ENCODE measurements around the gene MLLT10. TPM values are rescaled to one million over a fixed set of nuclear protein-coding genes. Genes with fewer than 3 reads are reported as not detected.

MLLT10 gene
- total RNA-seq, 1 donor from 2014 or later = 61.3 TPM

DNA sequence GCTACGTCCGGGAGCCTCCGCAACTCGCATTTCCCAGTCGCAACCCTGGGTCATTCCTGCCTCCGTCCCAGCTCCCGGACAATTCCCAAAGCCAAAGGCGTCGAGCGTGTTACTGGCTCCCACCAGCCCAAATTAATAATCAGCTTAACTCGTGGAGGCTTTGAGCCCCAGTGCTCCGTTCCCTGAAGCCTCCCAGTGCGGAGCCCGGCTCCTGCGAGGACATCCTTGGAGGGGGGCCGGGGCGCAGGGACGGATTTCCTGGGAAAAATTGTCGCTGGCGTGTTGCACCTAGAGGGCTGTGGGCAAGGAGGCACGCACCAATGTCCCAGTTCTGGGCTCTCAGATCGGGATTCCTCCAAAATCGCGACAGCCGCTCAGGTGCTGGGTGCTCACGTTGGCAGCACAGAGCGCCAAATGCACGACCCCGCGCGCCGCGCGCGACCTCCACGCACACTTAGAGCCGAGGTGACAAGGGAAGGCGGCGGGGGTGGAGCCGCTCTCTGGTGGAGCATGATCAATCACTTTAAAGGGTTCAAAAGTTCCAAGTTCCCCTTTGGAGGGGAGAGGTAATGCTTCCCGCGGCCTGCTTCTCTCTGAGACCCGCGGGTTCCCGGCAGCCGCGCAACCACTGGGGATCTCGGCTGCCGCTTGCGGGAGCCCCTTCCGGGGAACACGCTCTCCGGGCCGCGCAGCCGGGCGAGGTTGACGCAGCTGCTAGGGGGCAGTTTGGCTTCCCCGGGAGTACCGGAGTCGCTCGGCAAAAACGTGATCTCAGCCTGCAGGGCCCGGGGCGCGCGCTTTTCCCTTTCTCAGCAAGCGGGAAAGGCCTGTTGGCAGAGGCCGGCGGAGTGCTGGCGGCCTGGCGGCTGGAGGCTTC, 34.1 kb upstream of the MLLT10 start:
- Histone ChIP-seq H3K4me2 (peak overlapping the region; percentile 89), H2AFZ (replicated peaks) (no peak overlapping the region), H3F3A (ENCODE audit: low read depth) (peaks cover 76% of the 10 kb centered on the region)

DNA sequence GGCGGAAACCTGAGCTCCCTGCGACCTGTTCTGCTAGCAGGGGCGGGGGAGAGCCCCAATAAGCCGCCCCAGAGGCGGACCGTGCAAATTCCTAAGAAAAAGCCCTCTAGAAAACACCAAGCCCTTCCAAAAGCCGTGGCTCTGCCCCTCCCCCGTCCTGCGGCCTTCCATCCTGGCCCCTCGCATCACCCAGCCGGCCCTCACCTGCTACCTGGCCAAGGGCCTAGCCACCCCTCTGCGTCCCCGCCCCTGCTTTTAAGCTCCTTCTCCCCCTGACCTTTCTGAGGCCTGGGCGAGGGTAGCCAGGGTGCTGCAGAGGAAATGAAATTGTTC, 33.5 kb upstream of the MLLT10 start:
- H3K79me2 ChIP-seq (ENCODE audit: low read depth) = peaks cover 100% of the 10 kb centered on the region
- H3K4me1 ChIP-seq = peaks cover 69% of the 10 kb centered on the region
- peaks cover 74% of the 10 kb centered on the region for H3F3A ChIP-seq (ENCODE audit: low read depth)
- H3K4me3 Mint-ChIP-seq = peak overlapping the region; percentile 93
- H3K9me3 ChIP-seq (ENCODE audit: low read depth) = no peaks in the 10 kb centered on the region
- peak; percentile 91 for DNase-seq (ENCODE audit: low spot score)
- peak overlapping the region; percentile 91 for H3K27ac Mint-ChIP-seq
- peak overlapping the region; percentile 67 for H3K4me3 ChIP-seq
- H3K27ac ChIP-seq = peak overlapping the region; percentile 94
- peak overlapping the region; percentile 89 for H3K4me2 ChIP-seq
- H3K36me3 ChIP-seq = no peaks in the 10 kb centered on the region
- no peaks in the 10 kb centered on the region for H3K9me3 Mint-ChIP-seq
- H3K36me3 Mint-ChIP-seq = no peaks in the 10 kb centered on the region
- H3K9ac ChIP-seq = peak overlapping the region; percentile 31
- H4K20me1 ChIP-seq (ENCODE audit: low read depth) = peaks cover 42% of the 10 kb centered on the region
- TF ChIP-seq, protein P1, sequence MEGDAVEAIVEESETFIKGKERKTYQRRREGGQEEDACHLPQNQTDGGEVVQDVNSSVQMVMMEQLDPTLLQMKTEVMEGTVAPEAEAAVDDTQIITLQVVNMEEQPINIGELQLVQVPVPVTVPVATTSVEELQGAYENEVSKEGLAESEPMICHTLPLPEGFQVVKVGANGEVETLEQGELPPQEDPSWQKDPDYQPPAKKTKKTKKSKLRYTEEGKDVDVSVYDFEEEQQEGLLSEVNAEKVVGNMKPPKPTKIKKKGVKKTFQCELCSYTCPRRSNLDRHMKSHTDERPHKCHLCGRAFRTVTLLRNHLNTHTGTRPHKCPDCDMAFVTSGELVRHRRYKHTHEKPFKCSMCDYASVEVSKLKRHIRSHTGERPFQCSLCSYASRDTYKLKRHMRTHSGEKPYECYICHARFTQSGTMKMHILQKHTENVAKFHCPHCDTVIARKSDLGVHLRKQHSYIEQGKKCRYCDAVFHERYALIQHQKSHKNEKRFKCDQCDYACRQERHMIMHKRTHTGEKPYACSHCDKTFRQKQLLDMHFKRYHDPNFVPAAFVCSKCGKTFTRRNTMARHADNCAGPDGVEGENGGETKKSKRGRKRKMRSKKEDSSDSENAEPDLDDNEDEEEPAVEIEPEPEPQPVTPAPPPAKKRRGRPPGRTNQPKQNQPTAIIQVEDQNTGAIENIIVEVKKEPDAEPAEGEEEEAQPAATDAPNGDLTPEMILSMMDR (IDR thresholded peaks at IDR 0.05) = no peak
- no peak for TF ChIP-seq EZH2phosphoT487 (IDR thresholded peaks at IDR 0.05)
- no peak for TF ChIP-seq EZH2 (IDR thresholded peaks at IDR 0.05)
- H3K4me1 Mint-ChIP-seq = peaks cover 72% of the 10 kb centered on the region
- peaks cover 3% of the 10 kb centered on the region for H3K27me3 Mint-ChIP-seq (ENCODE audit: insufficient read depth, low read depth)
- no peak overlapping the region for H2AFZ ChIP-seq (replicated peaks)
- H3K27me3 ChIP-seq = peaks cover 9% of the 10 kb centered on the region

More for the DNA sequence above, 34.1 kb upstream of the MLLT10 start:
- peaks cover 36% of the 10 kb centered on the region for H4K20me1 ChIP-seq (ENCODE audit: low read depth)
- no peaks in the 10 kb centered on the region for H3K9me3 ChIP-seq (ENCODE audit: low read depth)
- no peaks in the 10 kb centered on the region for H3K36me3 ChIP-seq
- peaks cover 66% of the 10 kb centered on the region for H3K4me1 Mint-ChIP-seq
- TF ChIP-seq, protein P1 (IDR thresholded peaks at IDR 0.05) = no peak
- TF ChIP-seq EZH2phosphoT487 (IDR thresholded peaks at IDR 0.05) (no peak), EZH2 (IDR thresholded peaks at IDR 0.05) (no peak)
- H3K4me3 Mint-ChIP-seq = peak overlapping the region; percentile 93
- H3K27ac Mint-ChIP-seq = peak overlapping the region; percentile 98
- no peaks in the 10 kb centered on the region for H3K36me3 Mint-ChIP-seq
- peaks cover 9% of the 10 kb centered on the region for H3K27me3 ChIP-seq
- no peaks in the 10 kb centered on the region for H3K9me3 Mint-ChIP-seq
- H3K27ac ChIP-seq = peak overlapping the region; percentile 94
- peak; percentile 53 for DNase-seq (ENCODE audit: low spot score)
- peak overlapping the region; percentile 31 for H3K9ac ChIP-seq
- peaks cover 63% of the 10 kb centered on the region for H3K4me1 ChIP-seq
- peaks cover 4% of the 10 kb centered on the region for H3K27me3 Mint-ChIP-seq (ENCODE audit: insufficient read depth, low read depth)
- peak overlapping the region; percentile 67 for H3K4me3 ChIP-seq
- H3K79me2 ChIP-seq (ENCODE audit: low read depth) = peaks cover 100% of the 10 kb centered on the region

DNA sequence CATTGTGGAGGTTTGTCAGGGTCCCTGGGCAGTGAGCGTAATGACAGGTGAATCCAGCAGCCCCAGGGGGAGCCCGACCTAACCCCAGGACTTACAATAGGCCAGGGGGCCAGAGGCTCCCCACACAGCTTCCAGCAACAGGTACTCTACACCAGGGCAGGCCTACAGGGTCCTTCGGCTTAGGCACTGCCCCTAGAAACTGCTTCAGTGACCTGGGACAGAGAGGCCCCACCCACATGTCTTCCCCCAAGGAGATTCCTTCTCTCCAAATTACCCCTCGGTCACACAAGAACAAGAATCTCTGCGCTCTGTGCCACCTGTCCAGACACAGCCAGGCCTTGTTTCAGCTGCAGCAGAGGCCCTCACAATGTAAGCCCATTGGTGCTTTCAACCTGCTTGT, 32.9 kb upstream of the MLLT10 start:
- peak; percentile 74 for DNase-seq (ENCODE audit: low spot score)
- peaks cover 9% of the 10 kb centered on the region for H3K27me3 ChIP-seq
- no peaks in the 10 kb centered on the region for H3K9me3 Mint-ChIP-seq
- peaks cover 2% of the 10 kb centered on the region for H3K27me3 Mint-ChIP-seq (ENCODE audit: insufficient read depth, low read depth)
- TF ChIP-seq EZH2phosphoT487 (IDR thresholded peaks at IDR 0.05) (no peak), EZH2 (IDR thresholded peaks at IDR 0.05) (no peak)
- TF ChIP-seq, protein P1 (IDR thresholded peaks at IDR 0.05) = no peak
- peaks cover 77% of the 10 kb centered on the region for H3K4me1 Mint-ChIP-seq
- H3F3A ChIP-seq (ENCODE audit: low read depth) = peaks cover 76% of the 10 kb centered on the region
- H3K9ac ChIP-seq = no peak overlapping the region
- peak overlapping the region; percentile 94 for H3K27ac ChIP-seq
- H3K27ac Mint-ChIP-seq = peak overlapping the region; percentile 91
- H3K4me3 ChIP-seq = peak overlapping the region; percentile 67
- no peak overlapping the region for H2AFZ ChIP-seq (replicated peaks)
- H3K9me3 ChIP-seq (ENCODE audit: low read depth) = no peaks in the 10 kb centered on the region
- H3K4me2 ChIP-seq = peak overlapping the region; percentile 89
- H4K20me1 ChIP-seq (ENCODE audit: low read depth) = peaks cover 47% of the 10 kb centered on the region
- H3K4me3 Mint-ChIP-seq = peak overlapping the region; percentile 93
- H3K36me3 Mint-ChIP-seq = no peaks in the 10 kb centered on the region
- H3K36me3 ChIP-seq = no peaks in the 10 kb centered on the region
- H3K79me2 ChIP-seq (ENCODE audit: low read depth) = peaks cover 100% of the 10 kb centered on the region
- peaks cover 74% of the 10 kb centered on the region for H3K4me1 ChIP-seq

Measured in neural progenitor cell (in vitro differentiated cells).